ENCODE measurements around the gene UQCR10. TPM values are rescaled to one million over a fixed set of nuclear protein-coding genes. Genes with fewer than 3 reads are reported as not detected.
A peak's percentile ranks its signal among the peaks of the same experiment; 100 is the strongest.

The UQCR10 gene
- total and polyA plus RNA-seq, 9 donors = 96.1 to 185 (median 132) TPM

GRCh38 chr22:29758068-29758622 is 9.0 kb upstream of the UQCR10 start:
- no peaks in the 10 kb centered on the region for H3K27me3 ChIP-seq (ENCODE audit: control insufficient read depth, insufficient read depth, low read length)
- no peak overlapping the region for H3K4me3 ChIP-seq (ENCODE audit: low read length)
- no CpG with 5 or more reads among the region's 7 CpGs for WGBS (ENCODE audit: insufficient coverage)
- H3K9me3 ChIP-seq (replicated peaks; ENCODE audit: control insufficient read depth, low read depth, low read length) = no peaks in the 10 kb centered on the region
- H3K4me1 ChIP-seq (ENCODE audit: control insufficient read depth, insufficient read depth, low read length) = peaks cover 6% of the 10 kb centered on the region
- no peaks in the 10 kb centered on the region for H3K36me3 ChIP-seq (ENCODE audit: control insufficient read depth, insufficient read depth, low read length)
- no peak for DNase-seq
- no peak overlapping the region for H3K27ac ChIP-seq (ENCODE audit: low read length)

- Histone ChIP-seq H3K27ac (ENCODE audit: low read length) (no peak overlapping the region), H3K9me3 (replicated peaks; ENCODE audit: control insufficient read depth, low read depth, low read length) (no peaks in the 10 kb centered on the region), H3K4me3 (ENCODE audit: low read length) (no peak overlapping the region), H3K4me1 (ENCODE audit: control insufficient read depth, insufficient read depth, low read length) (peaks cover 6% of the 10 kb centered on the region), H3K27me3 (ENCODE audit: control insufficient read depth, insufficient read depth, low read length) (no peaks in the 10 kb centered on the region), H3K36me3 (ENCODE audit: control insufficient read depth, insufficient read depth, low read length) (no peaks in the 10 kb centered on the region)
- WGBS (ENCODE audit: insufficient coverage) = 75% methylated on average over 3 of the region's 5 CpGs
- DNase-seq = no peak
Measured at GRCh38 chr22:29758959-29759358, 8.2 kb upstream of the UQCR10 start.

- no peak overlapping the region for H3K4me3 ChIP-seq (ENCODE audit: low read length)
- H3K9me3 ChIP-seq (replicated peaks; ENCODE audit: control insufficient read depth, low read depth, low read length) = no peaks in the 10 kb centered on the region
- H3K27ac ChIP-seq (ENCODE audit: low read length) = no peak overlapping the region
- no peaks in the 10 kb centered on the region for H3K27me3 ChIP-seq (ENCODE audit: control insufficient read depth, insufficient read depth, low read length)
- peaks cover 8% of the 10 kb centered on the region for H3K4me1 ChIP-seq (ENCODE audit: control insufficient read depth, insufficient read depth, low read length)
- 90% methylated on average over 7 of the region's 15 CpGs for WGBS (ENCODE audit: insufficient coverage)
- DNase-seq = no peak
- H3K36me3 ChIP-seq (ENCODE audit: control insufficient read depth, insufficient read depth, low read length) = no peaks in the 10 kb centered on the region
Measured at GRCh38 chr22:29762263-29762662, 4.9 kb upstream of the UQCR10 start.

- Histone ChIP-seq H3K27me3 (ENCODE audit: control insufficient read depth, insufficient read depth, low read length) (no peaks in the 10 kb centered on the region), H3K36me3 (ENCODE audit: control insufficient read depth, insufficient read depth, low read length) (peaks cover 18% of the 10 kb centered on the region), H3K4me3 (ENCODE audit: low read length) (peak overlapping the region; percentile 100), H3K27ac (ENCODE audit: low read length) (peak overlapping the region; percentile 78), H3K4me1 (ENCODE audit: control insufficient read depth, insufficient read depth, low read length) (peaks cover 15% of the 10 kb centered on the region), H3K9me3 (replicated peaks; ENCODE audit: control insufficient read depth, low read depth, low read length) (no peaks in the 10 kb centered on the region)
- peak; percentile 16 for DNase-seq
- 48% methylated on average over 11 of the region's 15 CpGs for WGBS (ENCODE audit: insufficient coverage)
Measured at GRCh38 chr22:29765905-29766631, 1.1 kb upstream of the UQCR10 start.

GRCh38 chr22:29766632-29767170 is 468 bp upstream of the UQCR10 start, which contains the start of gene ZMAT5:
TSS of gene ZMAT5 (minus strand) at chr22:29767007. CDS start at chr22:29748544, 18,463 bp downstream.
- H3K27me3 ChIP-seq (ENCODE audit: control insufficient read depth, insufficient read depth, low read length) = no peaks in the 10 kb centered on the region
- peak; percentile 99 for DNase-seq
- H3K36me3 ChIP-seq (ENCODE audit: control insufficient read depth, insufficient read depth, low read length) = peaks cover 19% of the 10 kb centered on the region
- no peaks in the 10 kb centered on the region for H3K9me3 ChIP-seq (replicated peaks; ENCODE audit: control insufficient read depth, low read depth, low read length)
- 0% methylated on average over 25 of the region's 32 CpGs for WGBS (ENCODE audit: insufficient coverage)
- peaks cover 15% of the 10 kb centered on the region for H3K4me1 ChIP-seq (ENCODE audit: control insufficient read depth, insufficient read depth, low read length)
- H3K4me3 ChIP-seq (ENCODE audit: low read length) = peak within 1 kb of the TSS; percentile 100
- peak within 1 kb of the TSS; percentile 78 for H3K27ac ChIP-seq (ENCODE audit: low read length)

GRCh38 chr22:29768052-29768693 is 1.0 kb downstream of the UQCR10 start:
- WGBS (ENCODE audit: insufficient coverage) = 38% methylated on average over 2 of the region's 6 CpGs
- DNase-seq = no peak

GRCh38 chr22:29769723-29770321 is 2.7 kb downstream of the UQCR10 start:
- no peaks in the 10 kb centered on the region for H3K27me3 ChIP-seq (ENCODE audit: control insufficient read depth, insufficient read depth, low read length)
- H3K4me1 ChIP-seq (ENCODE audit: control insufficient read depth, insufficient read depth, low read length) = peaks cover 19% of the 10 kb centered on the region
- WGBS (ENCODE audit: insufficient coverage) = no CpG with 5 or more reads among the region's 2 CpGs
- no peak for DNase-seq
- H3K4me3 ChIP-seq (ENCODE audit: low read length) = no peak overlapping the region
- peaks cover 19% of the 10 kb centered on the region for H3K36me3 ChIP-seq (ENCODE audit: control insufficient read depth, insufficient read depth, low read length)
- no peaks in the 10 kb centered on the region for H3K9me3 ChIP-seq (replicated peaks; ENCODE audit: control insufficient read depth, low read depth, low read length)
- no peak overlapping the region for H3K27ac ChIP-seq (ENCODE audit: low read length)

More at GRCh38 chr22:29768052-29768693, 1.0 kb downstream of the UQCR10 start:
- Histone ChIP-seq H3K4me3 (ENCODE audit: low read length) (peak overlapping the region; percentile 100), H3K27me3 (ENCODE audit: control insufficient read depth, insufficient read depth, low read length) (no peaks in the 10 kb centered on the region), H3K4me1 (ENCODE audit: control insufficient read depth, insufficient read depth, low read length) (peaks cover 19% of the 10 kb centered on the region), H3K27ac (ENCODE audit: low read length) (no peak overlapping the region), H3K9me3 (replicated peaks; ENCODE audit: control insufficient read depth, low read depth, low read length) (no peaks in the 10 kb centered on the region), H3K36me3 (ENCODE audit: control insufficient read depth, insufficient read depth, low read length) (peaks cover 19% of the 10 kb centered on the region)

- no peak overlapping the region for H3K27ac ChIP-seq (ENCODE audit: low read length)
- peak; percentile 89 for DNase-seq
- 0% methylated on average over 1 of the region's 5 CpGs for WGBS (ENCODE audit: insufficient coverage)
Measured at GRCh38 chr22:29772170-29772641, 5.0 kb downstream of the UQCR10 start.

GRCh38 chr22:29773233-29773632 is 6.1 kb downstream of the UQCR10 start:
- Histone ChIP-seq H3K27ac (ENCODE audit: low read length) (no peak overlapping the region), H3K36me3 (ENCODE audit: control insufficient read depth, insufficient read depth, low read length) (peaks cover 19% of the 10 kb centered on the region), H3K27me3 (ENCODE audit: control insufficient read depth, insufficient read depth, low read length) (no peaks in the 10 kb centered on the region), H3K4me1 (ENCODE audit: control insufficient read depth, insufficient read depth, low read length) (peaks cover 8% of the 10 kb centered on the region), H3K4me3 (ENCODE audit: low read length) (no peak overlapping the region), H3K9me3 (replicated peaks; ENCODE audit: control insufficient read depth, low read depth, low read length) (no peaks in the 10 kb centered on the region)
- 40% methylated on average over 1 of the region's 2 CpGs for WGBS (ENCODE audit: insufficient coverage)
- no peak for DNase-seq

More at GRCh38 chr22:29772170-29772641, 5.0 kb downstream of the UQCR10 start:
- Histone ChIP-seq H3K4me3 (ENCODE audit: low read length) (no peak overlapping the region), H3K36me3 (ENCODE audit: control insufficient read depth, insufficient read depth, low read length) (peaks cover 19% of the 10 kb centered on the region), H3K27me3 (ENCODE audit: control insufficient read depth, insufficient read depth, low read length) (no peaks in the 10 kb centered on the region), H3K9me3 (replicated peaks; ENCODE audit: control insufficient read depth, low read depth, low read length) (no peaks in the 10 kb centered on the region), H3K4me1 (ENCODE audit: control insufficient read depth, insufficient read depth, low read length) (peaks cover 11% of the 10 kb centered on the region)

All from muscle of leg (tissue), 11 donors.